Spleen (tissue), 7 donors: ENCODE measurements around the gene VPS52.

Experiments
- CTCF ChIP-seq, 11 experiments: fragments of 200-600 bp in 7 of 11; fragments of 450-650 bp in 4 of 11; sonication (generic) in 4 of 11; IDR thresholded peaks in 8 of 11; conservative IDR thresholded peaks in 3 of 11; 1 replicate in 7 of 11; 2 replicates in 4 of 11; pipeline versions ENCODE4 v1.4.0 to v1.8.0; 2016 to 2021; ENCODE audit warnings: antibody characterized with exemption in 11 of 11, inconsistent platforms in 4 of 11, mild to moderate bottlenecking in 1 of 11
- POLR2A ChIP-seq, 3 donors: fragments of 450-650 bp; IDR thresholded peaks; one replicate each; pipeline ENCODE4 v1.5.1; 2017; ENCODE audit warnings: antibody characterized with exemption in 3 of 3, mild to moderate bottlenecking in 1 of 3
- donor health status: DM: no; HTN: no; CAD: no; lungs with moderate emphysema.
- donor health status: DM: no; HTN: no; CAD: no.
- donor health status: DM: no; HTN: no; CAD: no.

- TF ChIP-seq CTCF (IDR thresholded peaks at IDR 0.05 in 8 of 11, conservative IDR thresholded peaks at IDR 0.05 in 3 of 11): no peak
- TF ChIP-seq POLR2A (IDR thresholded peaks at IDR 0.05): no peak
Observed at GRCh38 chr6:33211666-33212422, 59.8 kb downstream of the VPS52 start.
